Mesenchymal stem cell (in vitro differentiated cells and primary cell): ENCODE measurements around the gene CASKIN1.

Source experiments
- DNase-seq: peaks from one replicate; pipeline ENCODE4 v3.0.0-alpha.2; 2013
- H2AFZ ChIP-seq: one replicate; pipeline ENCODE4 v1.6.1; 2013; ENCODE audit warnings: low read depth, mild to moderate bottlenecking, control low read depth, inconsistent platforms, low read length, moderate library complexity
- H2AK5ac ChIP-seq: 2 replicates; pipeline ENCODE4 v1.6.1; 2013; ENCODE audit warnings: low read length, moderate library complexity, mild to moderate bottlenecking, inconsistent platforms; ENCODE audit not compliant: severe bottlenecking
- H2BK120ac ChIP-seq: one replicate; pipeline ENCODE4 v1.6.1; 2013; ENCODE audit warnings: low read depth, mild to moderate bottlenecking, inconsistent platforms, low read length, moderate library complexity
- H2BK12ac ChIP-seq, 2 experiments: one replicate each; pipeline ENCODE4 v1.6.1; 2013; ENCODE audit warnings: inconsistent platforms in 2 of 2, low read length in 2 of 2, mild to moderate bottlenecking in 2 of 2, moderate library complexity in 2 of 2, control low read depth in 1 of 2
- H2BK15ac ChIP-seq: one replicate; pipeline ENCODE4 v1.6.1; 2013; ENCODE audit warnings: mild to moderate bottlenecking, low read depth, inconsistent platforms; ENCODE audit not compliant: poor library complexity, severe bottlenecking
- H2BK5ac ChIP-seq: 2 replicates; pipeline ENCODE4 v1.6.1; 2013; ENCODE audit warnings: low read depth, mild to moderate bottlenecking, low read length, control low read depth, inconsistent platforms; ENCODE audit not compliant: poor library complexity, severe bottlenecking
- H3K14ac ChIP-seq, 2 experiments: one replicate each; pipeline ENCODE4 v1.6.1; 2013; ENCODE audit warnings: inconsistent platforms in 2 of 2, low read length in 2 of 2, control low read depth in 1 of 2, mild to moderate bottlenecking in 1 of 2, moderate library complexity in 1 of 2
- H3K18ac ChIP-seq, 2 experiments: one replicate each; pipeline ENCODE4 v1.6.1; 2013; ENCODE audit warnings: inconsistent platforms in 2 of 2, low read length in 2 of 2, control low read depth in 1 of 2, low read depth in 1 of 2, mild to moderate bottlenecking in 1 of 2
- H3K23ac ChIP-seq, 2 experiments: one replicate each; pipeline ENCODE4 v1.6.1; 2013; ENCODE audit warnings: inconsistent platforms in 2 of 2, low read length in 2 of 2, mild to moderate bottlenecking in 2 of 2, moderate library complexity in 2 of 2, control low read depth in 1 of 2
- H3K27ac ChIP-seq: 2 replicates; pipeline ENCODE4 v1.5.1; 2013; ENCODE audit warnings: mild to moderate bottlenecking, moderate library complexity, low read length, control low read depth, inconsistent platforms; ENCODE audit not compliant: poor library complexity, severe bottlenecking
- H3K27me3 ChIP-seq, 2 experiments: 2 replicates each; pipeline versions ENCODE4 v1.6.1 to v1.7.0; 2013; ENCODE audit warnings: low read length in 2 of 2, mild to moderate bottlenecking in 2 of 2, moderate library complexity in 2 of 2, control low read depth in 1 of 2, inconsistent platforms in 1 of 2; ENCODE audit not compliant: control insufficient read depth in 1 of 2, insufficient read depth in 1 of 2
- H3K36me3 ChIP-seq, 2 experiments: 2 replicates each; pipeline versions ENCODE4 v1.6.1 to v1.7.0; 2013; ENCODE audit warnings: low read length in 2 of 2, control low read depth in 1 of 2, inconsistent platforms in 1 of 2, low read depth in 1 of 2, mild to moderate bottlenecking in 1 of 2; ENCODE audit not compliant: insufficient read depth in 2 of 2, control insufficient read depth in 1 of 2
- H3K4ac ChIP-seq, 2 experiments: one replicate each; pipeline ENCODE4 v1.6.1; 2013; ENCODE audit warnings: inconsistent platforms in 2 of 2, low read length in 2 of 2, mild to moderate bottlenecking in 2 of 2, moderate library complexity in 2 of 2, control low read depth in 1 of 2, low read depth in 1 of 2
- H3K4me1 ChIP-seq: 2 replicates; pipeline ENCODE4 v1.6.1; 2013; ENCODE audit warnings: low read depth, low read length, control low read depth; ENCODE audit not compliant: control insufficient read depth, insufficient read depth
- H3K4me2 ChIP-seq: 2 replicates; pipeline ENCODE4 v1.6.1; 2013; ENCODE audit warnings: low read length, mild to moderate bottlenecking, inconsistent platforms; ENCODE audit not compliant: poor library complexity, severe bottlenecking
- H3K4me3 ChIP-seq, 2 experiments: 2 replicates each; pipeline versions ENCODE4 v1.5.1 to v1.7.0; 2013; ENCODE audit warnings: low read length in 2 of 2, mild to moderate bottlenecking in 2 of 2, control low read depth in 1 of 2, low read depth in 1 of 2; ENCODE audit not compliant: insufficient read depth in 1 of 2
- H3K79me1 ChIP-seq: replicated peaks from 2 replicates; pipeline ENCODE4 v1.6.1; 2013; ENCODE audit warnings: mild to moderate bottlenecking, control low read depth, low read length, inconsistent platforms; ENCODE audit not compliant: poor library complexity, severe bottlenecking
- H3K9ac ChIP-seq: 2 replicates; pipeline ENCODE4 v1.7.0; 2013; ENCODE audit warnings: mild to moderate bottlenecking, low read length, moderate library complexity
- H3K9me3 ChIP-seq: 2 replicates; pipeline ENCODE4 v1.7.0; 2013; ENCODE audit warnings: mild to moderate bottlenecking, low read length; ENCODE audit not compliant: control insufficient read depth
- H4K8ac ChIP-seq: one replicate; pipeline ENCODE4 v1.6.1; 2013; ENCODE audit warnings: inconsistent platforms, mild to moderate bottlenecking, low read length, moderate library complexity
- H4K91ac ChIP-seq: one replicate; pipeline ENCODE4 v1.6.1; 2013; ENCODE audit warnings: mild to moderate bottlenecking, low read length, inconsistent platforms
- WGBS: methylation state at CpG from one replicate; pipeline ENCODE4 v1.1.7; 2013; ENCODE audit warnings: mixed read lengths; 5-methylcytosine and 5-hydroxymethylcytosine counted together

Gene CASKIN1

DNA sequence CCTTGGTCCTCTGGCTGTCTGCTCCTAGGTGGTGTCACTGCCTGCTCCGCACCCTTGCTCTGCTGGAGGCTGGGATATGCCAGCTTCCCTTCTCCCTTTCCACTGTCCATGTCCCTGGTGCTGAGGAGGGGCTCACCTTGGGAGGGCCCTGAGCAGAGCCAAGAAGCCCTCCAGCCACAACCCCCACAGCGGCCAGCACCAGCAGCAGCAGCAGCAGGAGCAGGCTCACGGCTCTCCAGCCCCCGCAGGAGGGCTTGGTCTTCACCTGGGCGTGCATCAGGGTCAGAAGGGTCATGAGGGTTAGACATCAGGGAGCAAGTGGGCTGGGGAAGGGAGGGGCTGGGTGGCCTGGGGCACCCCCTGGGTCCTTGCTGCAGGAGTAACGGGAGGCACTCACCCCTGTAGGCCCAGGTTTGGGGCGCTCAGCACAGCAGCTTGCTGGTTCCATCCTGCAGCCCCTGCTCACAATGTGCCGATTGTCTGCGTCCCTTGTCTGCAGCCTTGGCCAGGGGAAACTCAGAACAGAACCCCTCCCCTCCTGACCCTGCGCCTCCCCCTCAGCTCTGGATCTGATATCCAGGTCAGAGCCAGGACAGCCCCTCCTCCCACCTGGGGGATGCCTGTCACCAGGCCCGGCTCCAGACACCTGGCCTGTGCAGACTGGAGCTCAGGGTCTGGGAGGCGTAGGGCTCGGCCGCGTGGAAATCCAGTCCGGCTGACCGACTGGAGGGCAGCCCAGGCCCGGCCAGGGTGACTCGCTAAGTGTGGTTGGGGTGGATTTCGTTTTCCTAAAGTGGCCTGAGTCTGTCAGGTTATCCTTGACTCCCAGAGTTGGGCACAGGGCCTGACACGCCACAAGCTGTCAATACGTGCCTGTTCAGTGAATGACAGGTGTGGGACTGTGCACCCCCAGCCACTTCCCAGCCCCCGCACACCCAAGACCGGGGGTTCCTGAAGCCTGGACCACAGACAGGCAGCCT lies 14.3 kb upstream of the CASKIN1 start, which contains the start of gene BRICD5:
TSS of gene BRICD5 (minus strand) at position 478 of the 980 bp plus-strand sequence. CDS start at position 448, 30 bp downstream.
- H3K23ac ChIP-seq: no peak within 1 kb of the TSS
- WGBS: 75% methylated on average over 23 of the region's 24 CpGs
- H4K91ac ChIP-seq: peak within 1 kb of the TSS; percentile 47
- H3K4me3 ChIP-seq: no peak within 1 kb of the TSS
- H3K27me3 ChIP-seq: no peaks in the 10 kb centered on the region
- H3K79me1 ChIP-seq: peaks cover 38% of the 10 kb centered on the region
- peaks cover 48% of the 10 kb centered on the region for H3K4me1 ChIP-seq
- H3K4ac ChIP-seq: no peak within 1 kb of the TSS
- no peak within 1 kb of the TSS for H2BK12ac ChIP-seq
- H2BK120ac ChIP-seq: no peak within 1 kb of the TSS
- no peak within 1 kb of the TSS for H3K27ac ChIP-seq
- H2BK15ac ChIP-seq: no peak within 1 kb of the TSS
- H2BK5ac ChIP-seq: no peak within 1 kb of the TSS
- peak within 1 kb of the TSS; percentile 29 for H3K9ac ChIP-seq
- no peak within 1 kb of the TSS for H3K18ac ChIP-seq
- H3K9me3 ChIP-seq: no peaks in the 10 kb centered on the region
- no peak within 1 kb of the TSS for H2AFZ ChIP-seq
- H3K4me2 ChIP-seq: no peak within 1 kb of the TSS
- H2AK5ac ChIP-seq: no peak within 1 kb of the TSS
- no peak within 1 kb of the TSS for H3K14ac ChIP-seq
- H4K8ac ChIP-seq: peak within 1 kb of the TSS; percentile 19
- no peak for DNase-seq
- H3K36me3 ChIP-seq: peaks cover 31 to 67% of the 10 kb centered on the region in 2 experiments

DNA sequence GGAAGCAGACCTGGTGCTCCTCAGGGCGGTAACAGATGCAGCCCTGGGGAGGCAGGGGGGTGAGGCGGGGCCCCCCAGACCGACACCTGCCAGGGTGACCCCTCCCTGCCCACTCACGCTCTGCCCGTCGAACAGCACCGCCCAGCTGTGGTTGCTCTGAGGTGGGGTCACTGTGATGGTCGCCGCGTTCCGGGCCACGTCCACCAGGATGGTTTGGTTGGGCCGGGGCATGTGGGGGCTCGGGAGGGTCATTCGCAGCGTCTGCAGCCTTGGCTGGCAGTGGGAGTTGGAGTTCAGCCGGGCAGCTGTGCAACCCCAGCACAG lies 13.6 kb upstream of the CASKIN1 start:
- 97% methylated on average over 14 of the region's 17 CpGs for WGBS
- Histone ChIP-seq H3K9me3 (no peaks in the 10 kb centered on the region), H3K18ac (no peak overlapping the region), H2BK12ac (no peak overlapping the region), H3K27me3 (no peaks in the 10 kb centered on the region), H2BK5ac (no peak overlapping the region), H3K4me3 (no peak overlapping the region), H4K8ac (no peak overlapping the region), H3K79me1 (peaks cover 38% of the 10 kb centered on the region), H3K27ac (no peak overlapping the region), H3K4ac (no peak overlapping the region), H3K9ac (no peak overlapping the region), H2BK15ac (no peak overlapping the region), H3K4me2 (no peak overlapping the region), H2AK5ac (no peak overlapping the region), H2AFZ (no peak overlapping the region), H3K23ac (no peak overlapping the region), H4K91ac (no peak overlapping the region), H3K4me1 (peaks cover 48% of the 10 kb centered on the region), H2BK120ac (no peak overlapping the region), H3K14ac (no peak overlapping the region), H3K36me3 (peaks cover 31 to 67% of the 10 kb centered on the region in 2 experiments)
- DNase-seq: no peak

DNA sequence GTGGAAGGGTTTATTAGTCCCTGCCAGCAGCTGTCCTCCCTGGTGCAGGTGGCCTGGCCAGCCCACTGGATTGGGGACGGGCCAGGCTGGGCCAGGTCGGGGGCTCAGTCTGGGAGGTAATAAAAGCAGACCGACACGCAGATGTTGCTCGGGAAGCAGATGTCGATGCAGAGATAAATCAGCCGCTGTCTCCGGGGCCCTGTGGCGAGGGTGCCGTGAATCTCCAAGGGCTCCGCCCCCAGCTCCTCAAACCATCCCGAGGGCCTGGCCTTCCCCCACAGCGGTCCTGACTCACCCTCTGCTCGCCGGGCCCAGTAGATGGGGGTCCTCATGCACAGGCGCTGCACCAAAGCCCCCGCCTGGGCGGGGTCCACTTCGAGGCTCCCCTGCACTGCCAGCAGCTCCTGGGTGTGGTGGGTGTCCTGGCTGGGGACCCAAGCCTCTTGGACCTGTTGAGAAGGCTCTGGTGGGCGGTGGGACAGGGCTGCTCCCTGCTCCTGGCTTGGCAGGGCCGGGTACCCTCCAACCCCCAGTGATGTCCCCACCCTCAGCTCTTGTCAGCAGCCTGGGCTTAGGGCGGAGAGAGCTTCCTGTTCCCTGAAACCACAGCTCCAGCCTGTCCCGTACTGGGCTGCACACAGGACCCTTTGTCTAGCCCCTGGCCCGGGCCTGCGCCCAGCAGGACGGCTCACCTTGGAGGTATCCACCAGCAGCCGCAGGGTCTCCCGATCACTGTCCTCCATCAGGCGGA lies 13.0 kb upstream of the CASKIN1 start:
- Histone ChIP-seq H4K8ac (no peak overlapping the region), H2AK5ac (no peak overlapping the region), H3K4ac (no peak overlapping the region), H3K9me3 (no peaks in the 10 kb centered on the region), H3K36me3 (peaks cover 31 to 67% of the 10 kb centered on the region in 2 experiments), H3K9ac (no peak overlapping the region), H2BK5ac (no peak overlapping the region), H3K27me3 (no peaks in the 10 kb centered on the region), H2BK12ac (no peak overlapping the region), H3K79me1 (peaks cover 38% of the 10 kb centered on the region), H3K14ac (no peak overlapping the region), H2AFZ (no peak overlapping the region), H3K4me1 (peaks cover 51% of the 10 kb centered on the region), H2BK15ac (peak overlapping the region; percentile 45), H3K18ac (no peak overlapping the region), H4K91ac (no peak overlapping the region), H3K4me3 (no peak overlapping the region), H3K23ac (no peak overlapping the region), H3K27ac (no peak overlapping the region), H3K4me2 (no peak overlapping the region), H2BK120ac (no peak overlapping the region)
- WGBS: 87% methylated on average over 29 of the region's 29 CpGs
- DNase-seq: no peak

DNA sequence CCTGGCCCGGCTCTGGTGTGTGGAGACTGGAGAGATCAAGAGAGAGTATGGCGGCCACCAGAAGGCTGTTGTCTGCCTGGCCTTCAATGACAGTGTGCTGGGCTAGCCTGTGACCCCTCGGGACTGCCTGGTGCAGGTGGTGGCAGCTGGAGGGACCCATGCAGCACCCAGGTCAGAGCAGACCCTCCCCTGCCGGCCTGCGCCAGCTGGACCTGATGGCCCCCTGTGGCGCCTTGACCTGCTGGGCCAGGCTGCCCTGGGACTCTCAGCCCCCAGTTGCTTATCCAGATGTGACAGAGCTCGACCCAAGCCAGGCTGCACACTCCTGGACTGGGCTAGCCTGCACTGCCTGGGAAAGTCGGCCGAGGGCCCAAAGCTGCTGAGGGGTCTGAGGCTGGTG lies 12.4 kb upstream of the CASKIN1 start:
- H3K36me3 ChIP-seq: peaks cover 31 to 67% of the 10 kb centered on the region in 2 experiments
- no peak overlapping the region for H3K9ac ChIP-seq
- H2BK15ac ChIP-seq: no peak overlapping the region
- H3K4me2 ChIP-seq: no peak overlapping the region
- no peak overlapping the region for H4K91ac ChIP-seq
- WGBS: 95% methylated on average over 9 of the region's 9 CpGs
- no peak overlapping the region for H3K27ac ChIP-seq
- no peak for DNase-seq
- peaks cover 48% of the 10 kb centered on the region for H3K4me1 ChIP-seq
- no peak overlapping the region for H2BK120ac ChIP-seq
- no peak overlapping the region for H2AFZ ChIP-seq
- H2AK5ac ChIP-seq: no peak overlapping the region
- H2BK5ac ChIP-seq: no peak overlapping the region
- H3K23ac ChIP-seq: no peak overlapping the region
- peaks cover 38% of the 10 kb centered on the region for H3K79me1 ChIP-seq
- H3K14ac ChIP-seq: no peak overlapping the region
- H3K4ac ChIP-seq: no peak overlapping the region
- H3K27me3 ChIP-seq: no peaks in the 10 kb centered on the region
- H3K4me3 ChIP-seq: no peak overlapping the region
- H3K9me3 ChIP-seq: no peaks in the 10 kb centered on the region
- no peak overlapping the region for H3K18ac ChIP-seq
- H2BK12ac ChIP-seq: no peak overlapping the region
- H4K8ac ChIP-seq: no peak overlapping the region
